IMR-90 (cell line): ENCODE measurements around the gene PRLR. TPM values are rescaled to one million over a fixed set of nuclear protein-coding genes. Genes with fewer than 3 reads are reported as not detected.

Source experiments
- ATAC-seq: fragments of 200-7000 bp; cut with Tn5 transposase; 2 replicates; pipeline ENCODE4 v1.9.1; 2020; ENCODE audit warnings: low read depth, mild to moderate bottlenecking, moderate library complexity
- BruUV-seq: library from RNA; stranded (reverse); fragments of 400-500 nt; replicated peaks from 2 replicates; lab custom pipeline; 2021; lab: Mats Ljungman, UMichigan
- CTCF ChIA-PET: fragments of 300-600 bp; formaldehyde crosslinking; extraction: SDS; loops from one replicate; lab custom pipeline; 2021; ENCODE audit warnings: antibody characterized with exemption; lab: Yijun Ruan, JAX
- POLR2A ChIA-PET: fragments of 300-600 bp; sonication (Branson Sonifier 250); formaldehyde crosslinking; loops from one replicate; lab custom pipeline; 2022; ENCODE audit warnings: antibody characterized with exemption; ENCODE audit not compliant: unreplicated experiment; lab: Charles Lee
- DNase-seq: peaks from one replicate; pipeline ENCODE4 v3.0.0; 2013
- H2AFZ ChIP-seq: replicated peaks from 2 replicates; pipeline ENCODE3; 2013; ENCODE audit warnings: low read length, mild to moderate bottlenecking; ENCODE audit not compliant: poor library complexity
- H2AK5ac ChIP-seq: 2 replicates; pipeline ENCODE4 v1.6.1; 2013; ENCODE audit warnings: low read depth, low read length, inconsistent platforms
- H2AK9ac ChIP-seq: replicated peaks from 2 replicates; pipeline ENCODE3; 2013; ENCODE audit warnings: mild to moderate bottlenecking, low read depth, low read length, moderate library complexity; ENCODE audit not compliant: poor library complexity
- H2BK120ac ChIP-seq: 2 replicates; pipeline ENCODE4 v1.6.1; 2013; ENCODE audit warnings: low read depth, low read length, inconsistent platforms
- H2BK15ac ChIP-seq: 3 replicates; pipeline ENCODE4 v1.6.1; 2013; ENCODE audit warnings: low read depth, low read length, inconsistent platforms
- H2BK20ac ChIP-seq: 2 replicates; pipeline ENCODE4 v1.6.1; 2013; ENCODE audit warnings: low read depth, mild to moderate bottlenecking, inconsistent platforms, low read length, moderate library complexity
- H2BK5ac ChIP-seq: 2 replicates; pipeline ENCODE4 v1.6.1; 2013; ENCODE audit warnings: mild to moderate bottlenecking, low read depth, low read length, inconsistent platforms; ENCODE audit not compliant: poor library complexity, severe bottlenecking
- H3K14ac ChIP-seq: replicated peaks from 2 replicates; pipeline ENCODE4 v1.6.1; 2013; ENCODE audit warnings: low read depth, low read length, inconsistent platforms
- H3K18ac ChIP-seq: 2 replicates; pipeline ENCODE4 v1.6.1; 2013; ENCODE audit warnings: low read depth, low read length, control low read depth
- H3K23ac ChIP-seq: 2 replicates; pipeline ENCODE4 v1.6.1; 2013; ENCODE audit warnings: low read depth, low read length, inconsistent platforms
- H3K27ac ChIP-seq: 2 replicates; pipeline ENCODE4 v1.5.1; 2013; ENCODE audit warnings: mild to moderate bottlenecking, control low read depth, low read length; ENCODE audit not compliant: insufficient read depth
- H3K27me3 ChIP-seq: 2 replicates; pipeline ENCODE4 v1.6.1; 2013; ENCODE audit warnings: low read length; ENCODE audit not compliant: control insufficient read depth, insufficient read depth
- H3K36me3 ChIP-seq: 2 replicates; pipeline ENCODE4 v1.6.1; 2013; ENCODE audit warnings: low read length, mixed read lengths; ENCODE audit not compliant: control insufficient read depth, insufficient read depth
- H3K4ac ChIP-seq: 2 replicates; pipeline ENCODE4 v1.6.1; 2013; ENCODE audit warnings: low read depth, low read length, inconsistent platforms
- H3K4me1 ChIP-seq: 2 replicates; pipeline ENCODE4 v1.6.1; 2013; ENCODE audit warnings: low read length, mixed read lengths; ENCODE audit not compliant: control insufficient read depth, insufficient read depth
- H3K4me2 ChIP-seq: 2 replicates; pipeline ENCODE4 v1.6.1; 2013; ENCODE audit warnings: low read depth, mild to moderate bottlenecking, control low read depth, low read length, moderate library complexity
- H3K4me3 ChIP-seq: 2 replicates; pipeline ENCODE4 v1.5.1; 2013; ENCODE audit warnings: low read depth, mild to moderate bottlenecking, control low read depth, low read length, moderate library complexity; ENCODE audit not compliant: insufficient read depth
- H3K56ac ChIP-seq: 2 replicates; pipeline ENCODE4 v1.6.1; 2013; ENCODE audit warnings: low read length, inconsistent platforms; ENCODE audit not compliant: insufficient read depth; ENCODE audit errors: extremely low read depth
- H3K79me1 ChIP-seq, 2 experiments: 2 replicates each; pipeline ENCODE4 v1.6.1; 2013; ENCODE audit warnings: low read length in 2 of 2, inconsistent platforms in 1 of 2, low read depth in 1 of 2
- H3K9ac ChIP-seq: 2 replicates; pipeline ENCODE4 v1.6.1; 2013; ENCODE audit warnings: low read depth, low read length, control low read depth
- H3K9me1 ChIP-seq: 2 replicates; pipeline ENCODE4 v1.6.1; 2013; ENCODE audit warnings: low read length, inconsistent platforms; ENCODE audit not compliant: insufficient read depth
- H3K9me3 ChIP-seq: 2 replicates; pipeline ENCODE4 v1.6.1; 2013; ENCODE audit warnings: low read length; ENCODE audit not compliant: control insufficient read depth, insufficient read depth
- H4K20me1 ChIP-seq: 2 replicates; pipeline ENCODE4 v1.6.1; 2013; ENCODE audit warnings: low read length, inconsistent platforms; ENCODE audit not compliant: insufficient read depth
- H4K5ac ChIP-seq: 2 replicates; pipeline ENCODE4 v1.6.1; 2013; ENCODE audit warnings: mild to moderate bottlenecking, low read depth, low read length, control low read depth
- H4K8ac ChIP-seq, 2 experiments: 2 replicates each; pipeline ENCODE4 v1.6.1; 2013; ENCODE audit warnings: low read depth in 2 of 2, low read length in 2 of 2, control low read depth in 1 of 2, inconsistent platforms in 1 of 2
- H4K91ac ChIP-seq: 2 replicates; pipeline ENCODE4 v1.6.1; 2013; ENCODE audit warnings: low read depth, low read length, inconsistent platforms; ENCODE audit not compliant: insufficient read depth
- BHLHE40 ChIP-seq: fragments of 150-350 bp; IDR thresholded peaks from 2 replicates; pipeline ENCODE4 v1.6.1; 2016; ENCODE audit warnings: mild to moderate bottlenecking, low read depth, low read length
- CEBPB ChIP-seq: IDR thresholded peaks from 2 replicates; pipeline ENCODE4 v1.6.1; 2012; ENCODE audit warnings: low read depth, low read length, improper control_type of control experiment
- CTCF ChIP-seq: conservative IDR thresholded peaks from 2 replicates; pipeline ENCODE4 v1.5.1; 2012; ENCODE audit warnings: mild to moderate bottlenecking, low read depth, low read length, improper control_type of control experiment
- ELK1 ChIP-seq: fragments of 150-350 bp; IDR thresholded peaks from 2 replicates; pipeline ENCODE4 v1.6.1; 2016; ENCODE audit warnings: low read depth, mild to moderate bottlenecking, low read length, moderate library complexity, borderline replicate concordance
- POLR2A ChIP-seq: IDR thresholded peaks from 2 replicates; pipeline ENCODE4 v1.6.1; 2012; ENCODE audit warnings: mild to moderate bottlenecking, low read depth, low read length
- WGBS, 2 experiments: methylation state at CpG; one replicate each; pipeline versions ENCODE4 v1.1.5 to v1.1.7; 2013; ENCODE audit warnings: missing lambda C conversion rate in 2 of 2; ENCODE audit not compliant: insufficient read length in 1 of 2; ENCODE audit errors: extremely low coverage in 2 of 2; 5-methylcytosine and 5-hydroxymethylcytosine counted together
- dilution Hi-C: fragments of 300-500 bp; cut with HindIII; formaldehyde crosslinking; loops from one replicate; pipeline ENCODE4 v1.14.3; 2018; ENCODE audit warnings: low sequenced_read_pairs; ENCODE audit not compliant: unreplicated experiment
- in situ Hi-C: fragments of 300-500 bp; cut with MboI; formaldehyde crosslinking; loops from 3 replicates; pipeline ENCODE4 v1.14.3; 2019; ENCODE audit warnings: low sequenced_read_pairs, inconsistent platforms, mixed read lengths
- intact Hi-C: fragments of 100-400 bp; cut with micrococcal nuclease; formaldehyde crosslinking; loops from 2 replicates; pipeline ENCODE4 v1.10.0; 2022
- polyA plus RNA-seq, 3 experiments: library from polyadenylated mRNA; depleted of rRNA; stranded (reverse); fragments of >200 nt; gene quantifications; 2 replicates each; pipeline ENCODE4 v1.2.3, GENCODE V29; 2012; ENCODE audit warnings: low replicate concordance in 1 of 3
- total RNA-seq: library from RNA; depleted of rRNA; stranded (reverse); fragments of >200 nt; gene quantifications from 2 replicates; pipeline ENCODE4 v1.2.3, GENCODE V29; 2012

The PRLR gene
- total and polyA plus RNA-seq, 2 of the 4 experiments (the other 2 are of a cell fraction) = 0.24 to 0.54 TPM

- intact Hi-C loops = no loop called here
- Histone ChIP-seq H3K4me2 (peak overlapping the region; percentile 61; the same call in 1 of the 2 replicates), H3K27me3 (no peaks in the 10 kb centered on the region; the same call in 1 of the 2 replicates), H3K9me3 (no peaks in the 10 kb centered on the region), H2AFZ (no peak overlapping the region), H2AK5ac (no peak overlapping the region), H2BK20ac (no peak overlapping the region), H4K91ac (no peak overlapping the region), H2AK9ac (no peak overlapping the region), H4K8ac (no peak overlapping the region), H3K9me1 (no peaks in the 10 kb centered on the region), H3K56ac (no peak overlapping the region), H3K27ac (no peak overlapping the region), H2BK120ac (peak overlapping the region; percentile 21; the same call in 1 of the 2 replicates), H3K4ac (no peak overlapping the region), H2BK15ac (no peak overlapping the region), H3K14ac (no peak overlapping the region), H3K23ac (no peak overlapping the region), H3K4me1 (peaks cover 6% of the 10 kb centered on the region), H2BK5ac (peak overlapping the region; percentile 46), H3K79me1 (no peaks in the 10 kb centered on the region), H4K20me1 (no peaks in the 10 kb centered on the region), H4K5ac (no peak overlapping the region), H3K18ac (no peak overlapping the region), H3K36me3 (no peaks in the 10 kb centered on the region), H3K4me3 (no peak overlapping the region), H3K9ac (no peak overlapping the region)
- ChIA-PET CTCF (interaction anchor here (0.9 to 1.5 kb wide), 2 partner anchors 15 to 61 kb away, joined by 3 read pairs; no protein-coding TSS in a partner anchor), POLR2A (no interaction called here)
- DNase-seq (peak; percentile 57), ATAC-seq (peak; percentile 73)
- dilution Hi-C loops = no loop called here
- WGBS, 2 experiments = no CpG with 5 or more reads among the region's 1 CpG
- TF ChIP-seq POLR2A = no peak
- no peak for TF ChIP-seq ELK1
- TF ChIP-seq CTCF = no peak
- TF ChIP-seq BHLHE40 = 0 out of 2 replicates have a peak, but pooled peaks have one; percentile 3
- 0 out of 2 replicates have a peak, but pooled peaks have one; percentile 35 for TF ChIP-seq CEBPB
- BruUV-seq = no TSS peak
- in situ Hi-C loops = no loop called here
These were observed 92.1 kb downstream of the PRLR start for GRCh38 chr5:35138232-35138631.
